ENCODE measurements around the gene RBM17. TPM values are rescaled to one million over a fixed set of nuclear protein-coding genes. Genes with fewer than 3 reads are reported as not detected.
"Not testable (repeated sequence)": the region's sequence is repeated elsewhere in the genome, so short reads cannot be mapped to it uniquely, and the experiment has no call there.

RBM17 gene
- total and polyA plus RNA-seq, 2 of the 4 experiments (the other 2 are of a cell fraction) = 24.6 to 56.7 TPM

DNA sequence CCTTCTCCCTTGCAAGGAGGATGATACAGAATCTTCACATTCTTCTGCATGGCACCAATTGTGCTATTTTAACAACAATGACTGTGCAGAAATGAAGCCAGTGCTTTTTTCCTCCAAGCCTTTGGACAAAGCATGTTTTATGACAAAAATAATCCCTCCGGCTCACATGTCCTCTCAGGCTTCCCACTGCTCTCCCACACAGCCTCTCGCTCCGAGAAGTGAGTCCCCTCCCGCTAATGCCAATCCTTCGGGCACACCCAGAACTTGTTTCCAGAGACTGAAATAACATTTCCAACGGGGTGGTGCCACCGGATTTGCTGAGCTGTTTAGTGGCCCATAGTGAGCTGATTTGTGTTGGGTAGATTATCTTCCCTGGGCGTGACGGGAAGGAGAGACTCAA, 35.8 kb downstream of the RBM17 start:
- Histone ChIP-seq H2BK20ac (ENCODE audit: low read depth, low read length) (no peak overlapping the region), H2AK5ac (ENCODE audit: low read depth, low read length) (0 out of 2 replicates have a peak overlapping the region, but pooled peaks have one; percentile 15), H3K27ac (ENCODE audit: insufficient read depth, low read length) (no peak overlapping the region), H4K8ac (ENCODE audit: low read depth in 2 of 2, low read length in 2 of 2) (no peak overlapping the region; a peak in 1 of 4 replicates), H2BK5ac (ENCODE audit: low read depth, low read length, poor library complexity, severe bottlenecking) (no peak overlapping the region), H4K5ac (ENCODE audit: low read depth, low read length) (peak overlapping the region; percentile 80), H3K4me2 (ENCODE audit: low read depth, low read length) (no peak overlapping the region), H3K9me3 (ENCODE audit: control insufficient read depth, insufficient read depth, low read length) (no peaks in the 10 kb centered on the region), H3K23ac (ENCODE audit: low read depth, low read length) (peak overlapping the region; percentile 45; the same call in 1 of the 2 replicates), H4K20me1 (ENCODE audit: insufficient read depth, low read length) (no peaks in the 10 kb centered on the region), H2AK9ac (replicated peaks; ENCODE audit: low read depth, low read length, poor library complexity) (peak overlapping the region; percentile 34), H3K36me3 (ENCODE audit: control insufficient read depth, insufficient read depth, low read length) (no peaks in the 10 kb centered on the region), H3K9ac (ENCODE audit: low read depth, low read length) (no peak overlapping the region), H2BK15ac (ENCODE audit: low read depth, low read length) (0 out of 3 replicates have a peak overlapping the region, but pooled peaks have one; percentile 10), H3K56ac (ENCODE audit: extremely low read depth, insufficient read depth, low read length) (no peak overlapping the region), H3K14ac (replicated peaks; ENCODE audit: low read depth, low read length) (no peak overlapping the region), H4K91ac (ENCODE audit: insufficient read depth, low read depth, low read length) (no peak overlapping the region), H3K4me1 (ENCODE audit: control insufficient read depth, insufficient read depth, low read length) (peaks cover 16% of the 10 kb centered on the region), H2BK120ac (ENCODE audit: low read depth, low read length) (peak overlapping the region; percentile 32; the same call in 1 of the 2 replicates), H3K9me1 (ENCODE audit: insufficient read depth, low read length) (peaks cover 3% of the 10 kb centered on the region; the same call in 1 of the 2 replicates), H3K18ac (ENCODE audit: low read depth, low read length) (peak overlapping the region; percentile 70), H3K4me3 (ENCODE audit: insufficient read depth, low read depth, low read length) (no peak overlapping the region), H3K79me1 (ENCODE audit: low read depth in 1 of 2, low read length in 2 of 2) (no peaks in the 10 kb centered on the region), H3K27me3 (ENCODE audit: control insufficient read depth, insufficient read depth, low read length) (no peaks in the 10 kb centered on the region), H2AFZ (replicated peaks; ENCODE audit: low read length, poor library complexity) (peak overlapping the region; percentile 13), H3K4ac (ENCODE audit: low read depth, low read length) (0 out of 2 replicates have a peak overlapping the region, but pooled peaks have one; percentile 27)
- ATAC-seq (ENCODE audit: low read depth) (no peak), DNase-seq (no peak)
- WGBS, 2 experiments (ENCODE audit: extremely low coverage in 2 of 2, insufficient read length in 1 of 2) = 74% methylated on average over 3 of the region's 9 CpGs; no CpG with 5 or more reads in 1 of the 2 experiments
- no TSS peak for BruUV-seq (replicated peaks)
- TF ChIP-seq POLR2A (IDR thresholded peaks at IDR 0.05; ENCODE audit: low read depth, low read length) (no peak), NFE2L2 (IDR thresholded peaks at IDR 0.05; ENCODE audit: low read depth, low read length) (peak; percentile 83)
- TF ChIP-seq, protein P1, sequence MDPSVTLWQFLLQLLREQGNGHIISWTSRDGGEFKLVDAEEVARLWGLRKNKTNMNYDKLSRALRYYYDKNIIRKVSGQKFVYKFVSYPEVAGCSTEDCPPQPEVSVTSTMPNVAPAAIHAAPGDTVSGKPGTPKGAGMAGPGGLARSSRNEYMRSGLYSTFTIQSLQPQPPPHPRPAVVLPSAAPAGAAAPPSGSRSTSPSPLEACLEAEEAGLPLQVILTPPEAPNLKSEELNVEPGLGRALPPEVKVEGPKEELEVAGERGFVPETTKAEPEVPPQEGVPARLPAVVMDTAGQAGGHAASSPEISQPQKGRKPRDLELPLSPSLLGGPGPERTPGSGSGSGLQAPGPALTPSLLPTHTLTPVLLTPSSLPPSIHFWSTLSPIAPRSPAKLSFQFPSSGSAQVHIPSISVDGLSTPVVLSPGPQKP (IDR thresholded peaks at IDR 0.05; ENCODE audit: borderline replicate concordance, low read depth, low read length) = no peak
- intact Hi-C loops (cut with micrococcal nuclease) (no loop called here), in situ Hi-C loops (cut with MboI; ENCODE audit: low sequenced_read_pairs) (loop anchor here (25.0 kb wide), 1 partner anchor 638 kb away; no protein-coding TSS in a partner anchor), dilution Hi-C loops (cut with HindIII; ENCODE audit: low sequenced_read_pairs, unreplicated experiment) (no loop called here)
- ChIA-PET POLR2A (ENCODE audit: unreplicated experiment) (no interaction called here), CTCF (interaction anchor here (0.7 kb wide), 2 partner anchors 38 to 277 kb away, joined by 3 to 4 read pairs; no protein-coding TSS in a partner anchor)

DNA sequence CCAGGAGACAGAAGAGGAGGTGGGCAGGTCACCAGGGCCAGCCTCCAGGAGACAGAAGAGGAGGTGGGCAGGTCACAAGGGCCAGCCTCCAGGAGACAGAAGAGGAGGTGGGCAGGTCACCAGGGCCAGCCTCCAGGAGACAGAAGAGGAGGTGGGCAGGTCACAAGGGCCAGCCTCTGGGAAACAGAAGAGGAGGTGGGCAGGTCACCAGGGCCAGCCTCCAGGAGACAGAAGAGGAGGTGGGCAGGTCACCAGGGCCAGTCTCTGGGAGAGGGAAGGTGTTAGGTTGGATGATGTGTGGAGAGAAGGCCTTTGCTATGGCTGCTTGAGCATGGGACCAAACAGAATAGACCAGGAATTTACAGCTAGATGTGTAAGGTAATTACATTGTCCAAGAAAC, 38.6 kb downstream of the RBM17 start:
- H2AK9ac ChIP-seq (replicated peaks; ENCODE audit: low read depth, low read length, poor library complexity); H3K14ac ChIP-seq (replicated peaks; ENCODE audit: low read depth, low read length); POLR2A ChIA-PET (ENCODE audit: unreplicated experiment); H3K4me2 ChIP-seq (ENCODE audit: low read depth, low read length); H3K56ac ChIP-seq (ENCODE audit: extremely low read depth, insufficient read depth, low read length); intact Hi-C loops (cut with micrococcal nuclease); H3K23ac ChIP-seq (ENCODE audit: low read depth, low read length); H3K9ac ChIP-seq (ENCODE audit: low read depth, low read length); H3K9me1 ChIP-seq (ENCODE audit: insufficient read depth, low read length); H3K36me3 ChIP-seq (ENCODE audit: control insufficient read depth, insufficient read depth, low read length); H3K27ac ChIP-seq (ENCODE audit: insufficient read depth, low read length); H3K4ac ChIP-seq (ENCODE audit: low read depth, low read length); H3K18ac ChIP-seq (ENCODE audit: low read depth, low read length); H3K27me3 ChIP-seq (ENCODE audit: control insufficient read depth, insufficient read depth, low read length); H2BK15ac ChIP-seq (ENCODE audit: low read depth, low read length); H2BK120ac ChIP-seq (ENCODE audit: low read depth, low read length); H4K91ac ChIP-seq (ENCODE audit: insufficient read depth, low read depth, low read length); DNase-seq; H2BK20ac ChIP-seq (ENCODE audit: low read depth, low read length); H3K9me3 ChIP-seq (ENCODE audit: control insufficient read depth, insufficient read depth, low read length); ATAC-seq (ENCODE audit: low read depth); BruUV-seq (replicated peaks); H3K79me1 ChIP-seq (ENCODE audit: low read depth in 1 of 2, low read length in 2 of 2); dilution Hi-C loops (cut with HindIII; ENCODE audit: low sequenced_read_pairs, unreplicated experiment); H3K4me3 ChIP-seq (ENCODE audit: insufficient read depth, low read depth, low read length); H2AK5ac ChIP-seq (ENCODE audit: low read depth, low read length); H4K8ac ChIP-seq (ENCODE audit: low read depth in 2 of 2, low read length in 2 of 2); H4K20me1 ChIP-seq (ENCODE audit: insufficient read depth, low read length); H2BK5ac ChIP-seq (ENCODE audit: low read depth, low read length, poor library complexity, severe bottlenecking); H2AFZ ChIP-seq (replicated peaks; ENCODE audit: low read length, poor library complexity); CTCF ChIA-PET; H4K5ac ChIP-seq (ENCODE audit: low read depth, low read length): not testable (repeated sequence)
- H3K4me1 ChIP-seq (ENCODE audit: control insufficient read depth, insufficient read depth, low read length) = peaks cover 22% of the 10 kb centered on the region
- in situ Hi-C loops (cut with MboI; ENCODE audit: low sequenced_read_pairs) = loop anchor here (25.0 kb wide), 1 partner anchor 635 kb away; no protein-coding TSS in a partner anchor

All from IMR-90 (cell line).